Measurements from ENCODE around the gene DACT1. TPM values are rescaled to one million over a fixed set of nuclear protein-coding genes. Genes with fewer than 3 reads are reported as not detected.

The DACT1 gene
- total and polyA plus RNA-seq, 8 donors, result 0.29 to 28.9 (median 7.7) TPM

DNA sequence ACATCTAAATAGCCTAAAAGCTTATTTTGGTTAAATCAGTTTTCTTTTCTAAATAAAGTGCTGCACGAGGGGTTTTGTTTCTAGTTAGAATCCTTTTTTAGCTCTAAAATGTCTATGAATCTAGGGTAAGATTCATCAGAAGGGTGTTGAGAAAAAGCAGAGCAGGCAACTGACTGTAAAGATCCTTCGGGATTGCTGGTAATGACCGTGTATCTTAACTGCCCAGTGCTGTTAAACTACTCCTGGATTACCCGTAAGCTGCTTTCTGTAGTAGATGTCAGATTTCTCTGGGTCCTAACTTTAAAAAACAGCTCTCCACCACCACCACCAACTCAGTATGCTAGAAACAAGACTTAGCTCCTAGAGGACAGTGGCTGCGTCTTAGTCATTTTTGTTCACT, 39.2 kb downstream of the DACT1 start:
- no peaks in the 10 kb centered on the region for H3K9me3 ChIP-seq
- no peak for DNase-seq
- TF ChIP-seq EP300 (IDR thresholded peaks at IDR 0.05) (no peak), CTCF (IDR thresholded peaks at IDR 0.05) (no peak), POLR2AphosphoS5 (IDR thresholded peaks at IDR 0.05) (no peak), POLR2A (IDR thresholded peaks at IDR 0.05) (no peak)
- H3K27me3 ChIP-seq, result no peaks in the 10 kb centered on the region
- no peaks in the 10 kb centered on the region for H3K4me1 ChIP-seq
- intact Hi-C loops (cut with DNase I; ENCODE audit: low total_unique reads), result no loop called here
- 73 to 86% (median 80%) methylated on average over 5 of the region's 5 CpGs for WGBS, 5 donors
- no peaks in the 10 kb centered on the region for H3K36me3 ChIP-seq
- H3K27ac ChIP-seq, result no peak overlapping the region
- H3K4me3 ChIP-seq, result no peak overlapping the region

DNA sequence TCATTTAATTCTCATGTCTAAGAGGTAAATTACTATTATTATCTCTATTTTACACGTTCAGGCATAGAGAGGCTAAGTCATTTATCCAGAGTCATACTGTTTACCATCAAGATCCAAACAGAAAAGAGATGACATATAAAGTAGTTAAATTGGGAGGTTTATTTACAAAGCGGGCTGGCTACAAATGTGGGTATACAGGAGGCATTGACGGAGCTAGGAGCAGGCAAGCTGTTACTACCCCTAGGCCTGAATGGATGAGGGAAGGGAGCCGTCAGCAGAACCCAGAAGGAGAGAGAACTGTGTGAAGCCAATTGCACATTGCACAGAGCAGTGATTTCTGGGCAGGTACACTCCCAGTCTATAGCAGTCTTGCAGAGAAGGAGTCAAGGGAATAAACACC, 39.8 kb downstream of the DACT1 start:
- DNase-seq, result no peak
- H3K4me3 ChIP-seq, result no peak overlapping the region
- WGBS, 5 donors, result 51 to 75% (median 61%) methylated on average over 4 of the region's 4 CpGs
- no peaks in the 10 kb centered on the region for H3K27me3 ChIP-seq
- no peaks in the 10 kb centered on the region for H3K4me1 ChIP-seq
- TF ChIP-seq POLR2AphosphoS5 (IDR thresholded peaks at IDR 0.05) (no peak), EP300 (IDR thresholded peaks at IDR 0.05) (no peak), POLR2A (IDR thresholded peaks at IDR 0.05) (no peak), CTCF (IDR thresholded peaks at IDR 0.05) (no peak)
- H3K27ac ChIP-seq, result no peak overlapping the region
- H3K36me3 ChIP-seq, result no peaks in the 10 kb centered on the region
- no peaks in the 10 kb centered on the region for H3K9me3 ChIP-seq
- intact Hi-C loops (cut with DNase I; ENCODE audit: low total_unique reads), result no loop called here

- Histone ChIP-seq H3K27ac (no peak overlapping the region), H3K4me1 (no peaks in the 10 kb centered on the region), H3K27me3 (no peaks in the 10 kb centered on the region), H3K36me3 (no peaks in the 10 kb centered on the region), H3K9me3 (no peaks in the 10 kb centered on the region), H3K4me3 (no peak overlapping the region)
- intact Hi-C loops (cut with DNase I; ENCODE audit: low total_unique reads), result no loop called here
- no peak for DNase-seq
- WGBS, 5 donors, result 69 to 96% (median 88%) methylated on average over 1 of the region's 1 CpG
- TF ChIP-seq EP300 (IDR thresholded peaks at IDR 0.05) (no peak), POLR2AphosphoS5 (IDR thresholded peaks at IDR 0.05) (no peak), CTCF (IDR thresholded peaks at IDR 0.05) (no peak), POLR2A (IDR thresholded peaks at IDR 0.05) (no peak)
Measured at GRCh38 chr14:58677996-58678395, 40.2 kb downstream of the DACT1 start.

DNA sequence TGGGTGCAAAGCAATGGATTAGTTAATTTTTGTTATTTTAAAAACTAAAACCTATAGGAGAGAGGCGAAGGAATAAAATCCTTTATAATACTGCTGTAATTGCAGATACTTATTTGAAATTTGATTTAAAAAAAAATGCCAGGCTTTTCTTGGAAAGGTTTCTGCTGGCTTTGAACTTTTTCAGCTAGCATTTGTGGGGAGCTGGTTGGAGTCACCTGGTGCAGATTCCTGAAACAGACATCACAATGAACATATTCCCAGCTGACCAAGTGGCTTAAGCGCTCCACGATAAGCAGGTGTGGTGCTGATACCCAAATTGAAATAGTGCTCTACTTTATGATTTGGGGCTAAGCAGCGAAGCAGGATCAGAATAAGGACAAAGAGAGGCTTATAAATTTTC, 42.9 kb downstream of the DACT1 start:
- intact Hi-C loops (cut with DNase I; ENCODE audit: low total_unique reads), result no loop called here
- Histone ChIP-seq H3K27ac (no peak overlapping the region), H3K4me3 (no peak overlapping the region), H3K9me3 (no peaks in the 10 kb centered on the region), H3K27me3 (no peaks in the 10 kb centered on the region), H3K4me1 (no peaks in the 10 kb centered on the region), H3K36me3 (no peaks in the 10 kb centered on the region)
- no peak for TF ChIP-seq POLR2A (IDR thresholded peaks at IDR 0.05)
- no peak for TF ChIP-seq EP300 (IDR thresholded peaks at IDR 0.05)
- TF ChIP-seq POLR2AphosphoS5 (IDR thresholded peaks at IDR 0.05), result no peak
- TF ChIP-seq CTCF (IDR thresholded peaks at IDR 0.05), result no peak
- no peak for DNase-seq
- 92 to 94% (median 93%) methylated on average over 4 of the region's 4 CpGs for WGBS, 5 donors
